Measurements from ENCODE around the gene MSI2. TPM values are rescaled to one million over a fixed set of nuclear protein-coding genes. Genes with fewer than 3 reads are reported as not detected.

MSI2 gene
- total and polyA plus RNA-seq, 12 donors = 32.6 to 411 (median 148) TPM

DNA sequence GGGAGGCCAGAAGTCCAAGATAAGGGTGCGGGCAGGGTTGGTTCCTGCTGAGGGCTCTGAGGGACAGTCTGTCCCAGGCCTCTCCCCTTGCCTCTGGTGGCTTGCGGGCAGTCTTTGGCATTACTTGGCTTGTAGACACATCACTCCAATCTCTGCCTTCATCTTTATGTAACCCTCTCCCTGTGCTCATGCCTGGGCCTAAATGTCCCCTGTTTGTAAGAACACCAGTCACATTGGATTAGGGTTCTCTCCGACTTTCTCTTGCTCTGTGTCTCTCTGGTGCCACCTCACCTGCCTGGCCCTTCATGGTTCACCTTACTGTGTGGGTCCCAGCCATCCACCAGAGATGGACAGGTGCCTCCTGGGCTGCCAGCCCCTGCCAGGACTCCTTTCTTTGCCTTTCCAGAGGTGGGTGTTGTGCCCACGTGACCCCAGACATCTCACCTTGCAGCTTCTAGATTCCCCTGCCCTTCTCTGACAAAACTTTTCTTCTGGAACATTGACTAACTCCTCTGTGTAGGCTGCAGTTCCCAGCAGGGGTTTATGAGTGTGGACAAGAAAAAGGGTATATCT, 205.8 kb downstream of the MSI2 start:
- Histone ChIP-seq H3K36me3 (replicated peaks in 1 of 2) (no peaks in the 10 kb centered on the region), H3K9me3 (replicated peaks in 1 of 3) (no peaks in the 10 kb centered on the region), H3K27me3 (no peaks in the 10 kb centered on the region), H3K27ac (peak overlapping the region; percentile 43 to 85 (median 68)), H3K4me1 (replicated peaks in 1 of 2) (peaks cover 9 to 30% of the 10 kb centered on the region in 2 donors), H3K4me3 (no peak overlapping the region)
- intact Hi-C loops (cut with DNase I) = no loop called here
- no peak for TF ChIP-seq POLR2A (IDR thresholded peaks at IDR 0.05)
- TF ChIP-seq, protein P1, sequence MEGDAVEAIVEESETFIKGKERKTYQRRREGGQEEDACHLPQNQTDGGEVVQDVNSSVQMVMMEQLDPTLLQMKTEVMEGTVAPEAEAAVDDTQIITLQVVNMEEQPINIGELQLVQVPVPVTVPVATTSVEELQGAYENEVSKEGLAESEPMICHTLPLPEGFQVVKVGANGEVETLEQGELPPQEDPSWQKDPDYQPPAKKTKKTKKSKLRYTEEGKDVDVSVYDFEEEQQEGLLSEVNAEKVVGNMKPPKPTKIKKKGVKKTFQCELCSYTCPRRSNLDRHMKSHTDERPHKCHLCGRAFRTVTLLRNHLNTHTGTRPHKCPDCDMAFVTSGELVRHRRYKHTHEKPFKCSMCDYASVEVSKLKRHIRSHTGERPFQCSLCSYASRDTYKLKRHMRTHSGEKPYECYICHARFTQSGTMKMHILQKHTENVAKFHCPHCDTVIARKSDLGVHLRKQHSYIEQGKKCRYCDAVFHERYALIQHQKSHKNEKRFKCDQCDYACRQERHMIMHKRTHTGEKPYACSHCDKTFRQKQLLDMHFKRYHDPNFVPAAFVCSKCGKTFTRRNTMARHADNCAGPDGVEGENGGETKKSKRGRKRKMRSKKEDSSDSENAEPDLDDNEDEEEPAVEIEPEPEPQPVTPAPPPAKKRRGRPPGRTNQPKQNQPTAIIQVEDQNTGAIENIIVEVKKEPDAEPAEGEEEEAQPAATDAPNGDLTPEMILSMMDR (IDR thresholded peaks at IDR 0.05) = no peak
- no peak for DNase-seq
- WGBS, 4 donors = 93 to 100% (median 95%) methylated on average over 4 of the region's 4 CpGs

- Histone ChIP-seq H3K4me3 (no peak overlapping the region), H3K9me3 (replicated peaks in 1 of 3) (no peaks in the 10 kb centered on the region), H3K4me1 (replicated peaks in 1 of 2) (peaks cover 9 to 30% of the 10 kb centered on the region in 2 donors), H3K27me3 (no peaks in the 10 kb centered on the region), H3K27ac (peak overlapping the region in 3 of 5 donors; percentile 62 to 79 (median 62)), H3K36me3 (replicated peaks in 1 of 2) (no peaks in the 10 kb centered on the region)
- TF ChIP-seq, protein P1 (IDR thresholded peaks at IDR 0.05) = no peak
- TF ChIP-seq POLR2A (IDR thresholded peaks at IDR 0.05) = no peak
- WGBS, 4 donors = 72 to 85% (median 81%) methylated on average over 8 to 9 of the region's 9 CpGs
- intact Hi-C loops (cut with DNase I) = no loop called here
- DNase-seq = no peak
Observed at GRCh38 chr17:57463103-57463885, 207.0 kb downstream of the MSI2 start.

- DNase-seq = no peak
- intact Hi-C loops (cut with DNase I) = no loop called here
- no peak for TF ChIP-seq POLR2A (IDR thresholded peaks at IDR 0.05)
- TF ChIP-seq, protein P1 (IDR thresholded peaks at IDR 0.05) = no peak
- WGBS, 4 donors = 82 to 89% (median 83%) methylated on average over 10 to 11 of the region's 11 CpGs
- Histone ChIP-seq H3K27me3 (no peaks in the 10 kb centered on the region), H3K4me1 (replicated peaks in 1 of 2) (peaks cover 15 to 27% of the 10 kb centered on the region in 2 donors), H3K9me3 (replicated peaks in 1 of 3) (no peaks in the 10 kb centered on the region), H3K36me3 (replicated peaks in 1 of 2) (no peaks in the 10 kb centered on the region), H3K4me3 (no peak overlapping the region), H3K27ac (peak overlapping the region in 2 of 5 donors; percentile 8 to 27)
Observed at GRCh38 chr17:57464191-57464864, 208.0 kb downstream of the MSI2 start.

DNA sequence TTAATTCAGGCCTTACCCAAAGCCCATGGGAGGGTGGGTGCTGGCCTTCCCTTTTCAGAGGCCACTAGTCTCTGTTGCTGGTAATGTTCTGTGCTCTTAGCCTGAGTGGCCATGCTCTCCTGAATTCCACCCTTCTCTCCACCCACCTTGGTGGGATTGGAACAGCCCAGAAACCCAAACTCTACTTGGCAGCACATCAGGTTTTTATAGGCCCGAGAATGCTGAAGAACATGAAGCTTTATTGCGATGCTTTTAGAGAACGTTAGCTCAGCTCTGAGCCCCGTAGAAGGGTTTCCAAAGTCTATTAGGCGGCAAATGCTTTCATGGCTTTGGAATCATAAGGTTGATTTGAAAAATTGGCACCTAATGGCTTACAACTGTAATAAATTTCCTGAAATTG, 209.3 kb downstream of the MSI2 start:
- TF ChIP-seq POLR2A (IDR thresholded peaks at IDR 0.05) = no peak
- TF ChIP-seq, protein P1 (IDR thresholded peaks at IDR 0.05) = no peak
- 81 to 92% (median 88%) methylated on average over 5 of the region's 5 CpGs for WGBS, 4 donors
- Histone ChIP-seq H3K9me3 (replicated peaks in 1 of 3) (no peaks in the 10 kb centered on the region), H3K36me3 (replicated peaks in 1 of 2) (no peaks in the 10 kb centered on the region), H3K27ac (peak overlapping the region in 2 of 5 donors; percentile 1 to 27), H3K27me3 (no peaks in the 10 kb centered on the region), H3K4me3 (no peak overlapping the region), H3K4me1 (replicated peaks in 1 of 2) (peaks cover 13 to 17% of the 10 kb centered on the region in 2 donors)
- intact Hi-C loops (cut with DNase I) = no loop called here
- DNase-seq = no peak

Data from adrenal gland (tissue), 12 donors.